Adipose tissue (tissue), 3 donors: ENCODE results near the gene CASP10. TPM values are rescaled to one million over a fixed set of nuclear protein-coding genes. Genes with fewer than 3 reads are reported as not detected.
A peak's percentile ranks its signal among the peaks of the same experiment; 100 is the strongest.

Experiments used
- H3K27ac ChIP-seq: one replicate; pipeline ENCODE4 v1.5.1; 2013; ENCODE audit warnings: low read depth, low read length
- WGBS, 3 donors: extraction: QIAGEN DNeasy Blood & Tissue Kit; methylation state at CpG; one replicate each; pipeline ENCODE4 v1.1.7; 2013; 5-methylcytosine and 5-hydroxymethylcytosine counted together
- polyA plus RNA-seq, 3 donors: library from polyadenylated mRNA; stranded (reverse); fragments of 200-250 nt; gene quantifications; one replicate each; pipeline ENCODE4 v1.2.3, GENCODE V29; 2013
- donor health status: healthy with polysubstance abuse.
- donor health status: Bipolar disorder and iron deficiency.
- donor health status: healthy.

Gene CASP10
- polyA plus RNA-seq, 3 donors, result 2.3 to 4.8 (median 3.6) TPM

DNA sequence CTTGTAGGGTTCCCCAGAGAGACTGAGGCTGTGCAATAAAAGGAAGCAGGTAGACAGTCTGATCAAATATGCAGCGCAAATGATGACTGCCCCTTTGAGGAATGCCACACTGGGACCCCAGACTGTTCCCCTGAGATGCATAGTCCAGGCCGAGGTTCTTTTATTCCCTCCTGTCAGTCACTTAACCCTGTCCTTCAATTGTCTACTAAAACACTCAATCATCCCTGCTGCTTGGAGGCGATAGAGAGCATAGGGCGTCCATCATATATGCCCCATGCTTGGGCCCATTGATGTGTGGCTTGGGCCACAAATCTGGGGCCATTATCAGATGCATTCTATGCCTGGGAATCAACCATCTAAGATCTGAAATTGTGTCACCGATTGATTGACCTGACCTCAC, 61.9 kb downstream of the CASP10 start:
- H3K27ac ChIP-seq, result no peak overlapping the region
- WGBS, 3 donors, result 86 to 96% (median 92%) methylated on average over 5 of the region's 5 CpGs

DNA sequence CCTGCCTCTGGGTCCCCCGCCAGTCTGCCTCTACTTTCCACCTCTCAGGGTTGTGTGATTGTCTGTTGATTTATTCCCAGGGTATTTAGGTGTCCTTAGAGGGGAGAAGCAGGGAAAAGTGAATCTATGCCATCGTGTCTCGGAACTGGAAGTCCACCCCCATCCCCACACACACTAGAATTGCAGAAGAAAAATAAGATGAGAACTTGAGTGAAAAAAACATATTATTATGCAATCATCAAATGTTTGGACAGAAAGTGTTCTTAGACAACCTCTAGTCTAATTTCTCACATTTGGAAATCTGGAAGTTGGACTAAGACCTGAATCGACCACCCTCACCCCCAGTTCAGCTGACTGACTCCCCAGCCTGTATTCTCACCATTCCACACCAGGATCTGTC, 63.3 kb downstream of the CASP10 start:
- WGBS, 3 donors, result 43 to 62% (median 53%) methylated on average over 4 of the region's 4 CpGs
- H3K27ac ChIP-seq, result no peak overlapping the region

GRCh38 chr2:201248288-201248844, 65.4 kb downstream of the CASP10 start:
- WGBS, 3 donors, result 92 to 94% (median 93%) methylated on average over 6 of the region's 6 CpGs
- no peak overlapping the region for H3K27ac ChIP-seq

GRCh38 chr2:201249889-201250288, 66.9 kb downstream of the CASP10 start:
- 81 to 92% (median 88%) methylated on average over 2 of the region's 2 CpGs for WGBS, 3 donors
- H3K27ac ChIP-seq, result no peak overlapping the region

DNA sequence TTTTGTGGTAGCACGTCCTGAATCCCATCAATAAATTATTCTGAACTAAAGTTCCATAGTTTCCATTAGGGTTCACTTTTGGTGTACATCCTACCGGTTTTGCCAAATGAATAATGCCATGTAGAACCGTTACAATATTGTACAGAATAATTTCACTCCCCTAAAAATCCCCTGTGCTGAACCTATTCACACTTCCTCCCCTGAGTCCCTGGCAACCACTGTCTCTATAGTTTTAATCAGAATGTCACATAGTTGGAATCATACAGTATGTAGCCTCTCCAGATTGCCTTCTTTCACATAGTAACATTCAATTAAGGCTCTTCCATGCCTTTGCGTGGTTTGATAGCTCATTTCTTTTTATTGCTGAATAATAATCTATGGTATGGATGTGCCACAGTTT, 67.8 kb downstream of the CASP10 start:
- 91 to 97% (median 94%) methylated on average over 4 of the region's 4 CpGs for WGBS, 3 donors
- no peak overlapping the region for H3K27ac ChIP-seq

GRCh38 chr2:201254081-201254730, 71.3 kb downstream of the CASP10 start:
- 49 to 52% (median 51%) methylated on average over 4 to 5 of the region's 5 CpGs for WGBS, 3 donors
- H3K27ac ChIP-seq, result no peak overlapping the region

DNA sequence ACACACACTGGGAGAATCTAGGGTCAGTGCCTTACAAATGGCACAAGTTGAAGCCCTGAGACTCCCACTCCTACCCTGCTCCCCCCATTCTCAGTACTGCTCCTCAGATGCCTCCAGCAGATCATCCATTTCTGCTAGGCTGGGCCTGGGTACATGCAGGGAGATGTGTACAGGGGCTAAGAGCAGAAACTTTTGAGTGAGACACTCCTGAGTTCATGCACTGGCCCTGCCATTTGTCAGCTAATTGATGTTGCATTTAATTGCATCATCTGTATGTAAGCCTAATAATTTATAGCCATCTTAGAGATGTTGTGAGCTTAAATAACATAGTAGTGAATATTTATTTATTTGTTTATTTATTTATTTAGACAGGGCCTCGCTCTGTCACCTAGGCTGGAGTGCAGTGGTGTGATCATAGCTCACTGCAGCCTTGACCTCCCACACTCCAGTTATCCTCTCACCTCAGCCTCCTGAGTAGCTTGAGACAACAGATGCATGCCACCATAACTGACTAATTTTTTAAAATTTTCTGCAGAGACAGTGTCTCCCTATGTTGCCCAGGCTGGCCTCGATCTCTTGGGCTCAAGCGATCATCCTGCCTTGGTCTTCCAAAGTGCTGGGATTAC, 72.6 kb downstream of the CASP10 start:
- H3K27ac ChIP-seq, result no peak overlapping the region
- WGBS, 3 donors, result 95 to 96% (median 95%) methylated on average over 3 of the region's 3 CpGs

DNA sequence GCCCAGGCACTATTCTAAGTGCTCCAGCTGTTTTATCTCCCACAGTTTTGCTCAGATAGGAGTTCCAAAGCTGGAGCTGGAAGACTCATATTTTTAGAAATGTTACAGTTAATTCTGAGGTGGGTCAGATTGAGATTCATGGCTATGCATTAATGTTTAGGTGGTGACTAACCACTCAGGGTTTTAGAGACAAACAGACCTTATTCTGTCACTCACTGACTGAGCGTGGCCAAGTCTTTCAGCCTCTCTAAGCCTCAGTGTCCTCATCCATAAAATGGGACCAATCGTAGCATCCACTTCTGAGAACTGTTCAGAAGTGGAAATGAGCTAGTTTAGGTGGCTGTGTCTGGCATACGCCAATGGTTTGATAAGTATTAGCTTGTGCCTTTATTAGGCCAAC, 73.1 kb downstream of the CASP10 start:
- 80 to 98% (median 96%) methylated on average over 3 of the region's 3 CpGs for WGBS, 3 donors
- no peak overlapping the region for H3K27ac ChIP-seq

DNA sequence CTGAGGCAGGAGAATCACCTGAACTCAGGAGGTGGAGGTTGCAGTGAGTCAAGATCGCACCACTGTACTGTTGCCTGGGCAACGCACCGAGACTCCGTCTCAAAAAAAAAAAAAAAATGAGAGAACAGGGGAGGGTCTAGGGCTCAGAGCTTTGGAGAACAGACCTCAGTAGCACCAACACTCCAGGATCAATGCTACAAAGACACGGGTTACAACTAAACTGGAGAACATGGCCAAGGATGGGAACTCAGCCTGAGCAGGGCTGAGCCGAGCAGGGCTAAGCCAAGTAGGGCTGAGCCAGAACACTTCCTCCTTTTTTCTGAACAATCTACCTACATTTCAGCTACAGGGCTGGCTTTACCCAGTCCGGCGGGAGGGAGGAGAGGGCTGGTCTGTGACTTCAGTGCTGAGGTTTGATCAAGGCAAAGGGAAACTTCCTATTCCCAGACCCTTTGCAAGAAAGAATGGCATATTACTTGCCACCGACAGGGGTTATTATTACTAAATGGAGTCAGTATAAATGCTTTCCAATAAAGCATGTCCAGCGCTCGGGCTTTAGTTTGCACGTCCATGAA, 74.5 kb downstream of the CASP10 start:
- WGBS, 3 donors, result 7 to 26% (median 15%) methylated on average over 12 of the region's 12 CpGs

DNA sequence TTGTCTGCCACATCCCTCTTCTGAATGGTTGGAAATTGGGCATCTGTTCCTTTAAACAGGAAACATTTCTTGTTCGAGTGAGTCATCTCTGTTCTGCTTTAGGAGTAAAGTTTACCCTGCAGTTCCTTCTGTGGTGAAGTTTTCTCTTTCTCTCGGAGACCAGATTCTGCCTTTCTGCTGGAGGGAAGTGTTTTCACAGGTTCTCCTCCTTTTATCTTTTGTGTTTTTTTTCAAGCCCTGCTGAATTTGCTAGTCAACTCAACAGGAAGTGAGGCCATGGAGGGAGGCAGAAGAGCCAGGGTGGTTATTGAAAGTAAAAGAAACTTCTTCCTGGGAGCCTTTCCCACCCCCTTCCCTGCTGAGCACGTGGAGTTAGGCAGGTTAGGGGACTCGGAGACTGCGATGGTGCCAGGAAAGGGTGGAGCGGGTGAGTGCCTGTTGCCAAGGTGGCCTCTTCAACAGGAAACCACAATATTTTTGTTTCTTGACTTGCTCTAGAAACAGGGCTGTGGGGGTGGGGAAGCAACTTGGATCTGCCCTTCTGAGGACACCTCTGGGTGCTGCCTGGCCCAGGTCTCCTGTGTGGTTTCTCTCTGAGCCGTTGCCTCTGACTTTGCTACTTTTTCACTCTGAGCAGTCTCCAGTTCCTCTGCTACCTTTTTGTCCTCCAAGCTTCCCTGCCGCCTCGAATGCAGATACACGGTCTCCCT, 75.2 kb downstream of the CASP10 start:
- WGBS, 3 donors, result 0 to 1% (median 0%) methylated on average over 10 of the region's 10 CpGs
- peak overlapping the region; percentile 79 for H3K27ac ChIP-seq

More for the DNA sequence above, 74.5 kb downstream of the CASP10 start:
- peak overlapping the region; percentile 79 for H3K27ac ChIP-seq

- peak overlapping the region; percentile 79 for H3K27ac ChIP-seq
- 25 to 26% (median 26%) methylated on average over 15 of the region's 15 CpGs for WGBS, 3 donors
These were observed 76.0 kb downstream of the CASP10 start for GRCh38 chr2:201258666-201259615.

GRCh38 chr2:201260302-201260800, 77.4 kb downstream of the CASP10 start, which contains the start of gene CASP8:
CASP8 (plus strand) TSS chr2:201260536; CDS start chr2:201266487, 5,951 bp downstream.
- H3K27ac ChIP-seq, result no peak within 1 kb of the TSS
- 42 to 79% (median 47%) methylated on average over 10 of the region's 10 CpGs for WGBS, 3 donors

GRCh38 chr2:201261471-201261870, 78.5 kb downstream of the CASP10 start:
- 60 to 77% (median 69%) methylated on average over 9 of the region's 9 CpGs for WGBS, 3 donors
- no peak overlapping the region for H3K27ac ChIP-seq

GRCh38 chr2:201261906-201262305, 79.0 kb downstream of the CASP10 start:
- no peak overlapping the region for H3K27ac ChIP-seq
- WGBS, 3 donors, result 41 to 62% (median 58%) methylated on average over 2 of the region's 2 CpGs

DNA sequence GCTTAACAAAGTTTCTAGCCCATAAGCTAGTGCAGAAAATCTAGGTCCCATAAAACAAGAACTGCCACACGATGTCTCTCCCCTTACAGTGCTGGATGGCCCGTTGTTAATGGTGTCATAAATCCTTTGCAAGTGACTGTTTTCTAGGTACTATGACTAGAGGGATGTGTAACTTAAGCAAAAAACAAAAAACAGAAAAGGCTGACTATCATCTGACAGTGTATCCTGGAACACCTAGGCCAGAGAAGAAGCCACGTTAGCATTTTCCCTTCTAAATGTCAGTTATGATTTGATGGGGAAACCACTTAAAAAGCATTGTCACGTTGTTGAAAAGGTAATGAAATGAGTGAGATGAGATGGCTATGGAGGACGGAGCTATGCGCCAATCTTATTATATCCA, 79.8 kb downstream of the CASP10 start:
- no peak overlapping the region for H3K27ac ChIP-seq
- 60 to 69% (median 67%) methylated on average over 6 of the region's 6 CpGs for WGBS, 3 donors

DNA sequence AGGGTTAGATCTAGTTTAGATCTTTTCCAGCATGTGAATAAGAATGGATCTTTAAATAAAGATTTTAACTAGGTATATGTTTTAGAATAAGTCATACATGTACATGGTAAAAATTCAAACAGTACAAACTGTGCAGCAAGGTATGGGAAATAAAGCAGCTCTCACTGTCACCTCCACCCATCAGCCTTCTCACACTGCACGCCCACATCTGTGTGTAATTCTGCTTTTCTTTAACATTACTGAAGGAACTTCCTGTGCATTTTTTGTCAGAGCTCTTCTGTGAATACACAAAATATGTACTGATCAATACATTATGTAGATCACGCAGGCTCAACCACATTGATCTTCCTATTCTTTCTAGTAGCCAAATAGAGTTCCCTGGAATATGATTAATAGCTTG, 80.8 kb downstream of the CASP10 start:
- 67 to 72% (median 69%) methylated on average over 2 of the region's 2 CpGs for WGBS, 3 donors
- H3K27ac ChIP-seq, result no peak overlapping the region

- 69 to 85% (median 74%) methylated on average over 7 of the region's 7 CpGs for WGBS, 3 donors
- no peak overlapping the region for H3K27ac ChIP-seq
These were observed 81.7 kb downstream of the CASP10 start for GRCh38 chr2:201264472-201265173.
